Left lobe of liver (tissue), 2 donors: ENCODE data around the gene DSCAM. TPM values are rescaled to one million over a fixed set of nuclear protein-coding genes. Genes with fewer than 3 reads are reported as not detected.
A peak's percentile ranks its signal among the peaks of the same experiment; 100 is the strongest.
"Not testable (repeated sequence)": the region's sequence is repeated elsewhere in the genome, so short reads cannot be mapped to it uniquely, and the experiment has no call there.

ENCODE experiments used
- ATAC-seq: fragments of 200-7000 bp; cut with Tn5 transposase; one replicate; pipeline ENCODE4 v1.9.1; 2020; ENCODE audit warnings: mild to moderate bottlenecking, moderate library complexity
- DNase-seq: peaks from one replicate; pipeline ENCODE4 v3.0.0-alpha.2; 2020; ENCODE audit warnings: low spot score
- total RNA-seq: library from RNA; stranded (reverse); gene quantifications from one replicate; pipeline ENCODE4 v1.2.1, GENCODE V29; 2021
- donor health status: DM: no; HTN: no; CAD: no; lungs with moderate emphysema.
- donor health status: DM: no; HTN: yes; CAD: no.

DSCAM gene
- total RNA-seq, 1 donor from 2014 or later = 0.10 TPM

- ATAC-seq = no peak
- no peak for DNase-seq
Measured at GRCh38 chr21:40074710-40075109, 772.2 kb downstream of the DSCAM start.

DNA sequence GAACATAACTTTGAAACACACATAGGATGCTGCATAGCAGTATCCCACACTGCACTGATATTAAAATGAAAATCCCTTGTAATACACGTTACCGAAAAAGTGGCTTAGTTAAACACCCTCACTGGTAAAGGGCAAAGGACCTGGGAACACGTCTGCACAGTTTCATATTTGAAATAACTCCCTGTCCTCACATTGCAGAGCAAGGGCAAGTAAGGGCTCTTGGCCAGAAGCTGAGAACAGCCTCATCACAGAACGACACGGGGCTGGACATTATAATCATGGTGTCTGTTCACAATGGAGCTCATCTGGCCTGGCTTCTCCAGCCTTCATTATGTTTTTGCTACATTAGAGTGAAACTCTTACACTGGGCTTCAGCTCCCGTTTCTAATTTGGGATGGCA lies 772.8 kb downstream of the DSCAM start:
- ATAC-seq (no peak), DNase-seq (no peak)

GRCh38 chr21:40073642-40074041 lies 773.3 kb downstream of the DSCAM start:
- ATAC-seq = no peak
- no peak for DNase-seq

DNA sequence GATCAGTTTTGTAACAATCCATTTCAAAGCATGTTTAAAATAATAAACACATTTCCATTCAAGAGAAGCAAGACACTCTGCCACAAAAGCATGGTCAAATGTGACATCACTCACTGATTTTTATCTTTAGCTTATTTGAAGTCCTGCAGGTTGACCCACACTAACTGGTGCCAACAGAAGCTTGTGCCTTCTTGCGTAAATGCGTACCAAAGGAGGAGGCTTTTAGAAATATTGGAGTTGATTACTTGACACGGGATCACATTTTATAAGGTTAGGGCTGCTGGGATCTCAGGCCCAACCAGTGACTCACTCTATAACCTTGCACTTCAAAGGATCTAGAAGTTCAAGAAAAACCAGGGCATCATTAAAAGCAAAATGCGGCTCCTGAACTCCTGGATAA lies 776.1 kb downstream of the DSCAM start:
- no peak for DNase-seq
- no peak for ATAC-seq

GRCh38 chr21:40067751-40068150 lies 779.2 kb downstream of the DSCAM start:
- DNase-seq (no peak), ATAC-seq (no peak)

DNA sequence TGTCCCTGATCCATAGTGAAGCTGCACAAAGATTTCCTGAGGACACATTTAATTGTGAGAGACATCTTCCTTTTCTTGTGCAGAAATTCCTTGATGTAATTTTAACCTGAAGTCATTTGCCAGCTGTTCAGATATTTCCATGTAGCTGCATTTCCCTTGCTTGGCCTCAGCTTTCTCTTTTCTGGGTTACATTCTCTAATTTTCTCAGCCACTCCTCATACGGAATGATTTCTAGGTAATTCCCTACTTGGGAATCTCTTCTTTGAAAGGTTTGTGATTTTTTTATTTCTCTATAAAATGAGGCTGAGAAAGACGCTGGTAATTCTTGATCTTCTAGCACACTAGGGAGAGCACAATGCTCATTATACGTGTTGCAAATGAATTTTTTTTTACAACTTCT lies 780.7 kb downstream of the DSCAM start:
- ATAC-seq (no peak), DNase-seq (no peak)

DNA sequence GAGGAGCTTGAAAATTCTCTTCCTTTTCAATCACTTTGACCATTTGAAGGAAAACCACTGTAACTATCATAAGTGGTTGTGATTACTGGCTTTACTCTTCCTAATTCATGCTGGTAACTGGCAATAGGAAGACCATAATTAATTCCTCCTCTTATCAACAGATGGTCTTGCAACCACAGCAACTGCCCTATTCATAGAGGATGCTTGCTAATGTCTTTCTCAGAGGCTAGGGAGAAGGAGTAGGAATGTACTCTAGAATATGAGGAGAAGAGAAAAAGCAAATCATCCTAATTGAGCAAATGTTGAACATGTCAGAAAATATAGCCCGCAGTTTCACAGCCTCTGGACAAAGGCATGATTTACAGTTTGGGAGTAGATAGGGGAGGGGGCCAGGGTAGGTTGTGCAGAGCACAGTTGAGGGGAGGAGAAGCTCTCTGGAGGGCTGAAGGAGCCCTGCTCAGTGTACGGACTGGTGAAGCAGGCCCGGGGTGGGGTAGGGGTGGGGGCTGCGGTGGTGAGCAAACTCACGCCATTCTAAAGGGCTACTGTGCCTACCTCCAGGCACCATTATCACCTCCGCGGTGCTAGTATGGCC lies 786.8 kb downstream of the DSCAM start:
- DNase-seq = no peak
- no peak for ATAC-seq

GRCh38 chr21:40057331-40057730 lies 789.6 kb downstream of the DSCAM start:
- no peak for DNase-seq
- ATAC-seq = no peak

- no peak for ATAC-seq
Measured at GRCh38 chr21:40056031-40056430, 790.9 kb downstream of the DSCAM start.

DNA sequence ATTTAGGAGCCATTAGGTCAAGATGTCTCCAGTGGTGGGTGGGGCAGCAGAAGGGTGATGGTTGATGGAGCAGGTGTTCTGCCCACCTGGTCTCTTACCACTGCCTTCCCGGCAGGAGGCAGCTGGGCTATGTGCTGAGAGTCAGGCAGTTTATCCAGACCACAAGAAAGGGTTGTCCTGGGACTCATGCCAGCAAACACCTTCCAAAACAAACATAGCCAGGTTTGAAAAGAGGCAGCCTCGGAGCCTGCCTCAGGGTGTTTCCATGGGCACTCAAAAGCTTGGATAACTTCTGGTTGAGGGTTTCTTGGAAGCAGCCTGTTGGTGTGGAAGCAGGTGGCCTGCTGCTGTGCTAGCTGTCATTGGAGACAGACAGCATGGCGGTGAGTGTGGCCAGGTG lies 792.6 kb downstream of the DSCAM start:
- DNase-seq (no peak), ATAC-seq (peak; percentile 65)

More at GRCh38 chr21:40056031-40056430, 790.9 kb downstream of the DSCAM start:
- no peak for DNase-seq

DNA sequence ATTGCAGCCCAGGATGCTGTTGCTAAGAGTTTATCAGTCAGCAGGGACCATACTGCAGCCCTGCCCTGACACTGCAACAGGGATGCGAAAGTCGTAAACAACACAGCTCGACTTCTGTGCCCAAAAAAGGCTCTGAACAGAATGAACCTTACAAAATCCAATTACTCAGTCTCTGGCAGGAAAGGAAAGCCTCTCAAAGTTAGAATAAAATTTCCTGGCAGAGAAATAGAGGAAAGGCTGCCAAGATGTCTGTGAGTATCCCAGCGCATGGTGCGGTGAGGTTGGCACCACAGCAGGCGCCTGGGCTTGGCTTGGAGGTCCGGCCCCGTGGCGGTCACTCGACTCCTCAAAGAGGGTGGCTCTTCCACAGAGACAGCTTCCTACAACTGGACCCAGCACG lies 794.0 kb downstream of the DSCAM start:
- DNase-seq (no peak), ATAC-seq (no peak)

- DNase-seq (no peak), ATAC-seq (no peak)
Measured at GRCh38 chr21:40052276-40052675, 794.7 kb downstream of the DSCAM start.

GRCh38 chr21:40051801-40052200 lies 795.2 kb downstream of the DSCAM start:
- DNase-seq (no peak), ATAC-seq (no peak)

DNA sequence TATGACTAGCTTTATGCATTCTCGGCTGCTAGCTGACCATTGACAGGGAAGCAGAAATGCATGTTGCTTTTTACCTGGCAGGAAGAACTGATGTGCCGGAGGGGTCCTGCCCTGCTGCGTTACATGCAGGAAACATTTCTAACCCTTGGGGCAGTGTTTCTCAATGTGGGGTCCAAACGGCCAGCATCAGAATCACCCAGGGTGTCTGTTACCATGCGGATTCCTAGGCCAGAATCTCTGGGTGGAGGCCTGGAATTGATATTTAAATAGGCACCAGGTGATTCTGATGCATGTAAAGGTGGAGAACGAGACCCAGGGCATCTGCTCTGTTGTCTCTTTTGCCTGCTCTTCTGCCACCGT lies 797.0 kb downstream of the DSCAM start:
- ATAC-seq (no peak), DNase-seq (no peak)

DNA sequence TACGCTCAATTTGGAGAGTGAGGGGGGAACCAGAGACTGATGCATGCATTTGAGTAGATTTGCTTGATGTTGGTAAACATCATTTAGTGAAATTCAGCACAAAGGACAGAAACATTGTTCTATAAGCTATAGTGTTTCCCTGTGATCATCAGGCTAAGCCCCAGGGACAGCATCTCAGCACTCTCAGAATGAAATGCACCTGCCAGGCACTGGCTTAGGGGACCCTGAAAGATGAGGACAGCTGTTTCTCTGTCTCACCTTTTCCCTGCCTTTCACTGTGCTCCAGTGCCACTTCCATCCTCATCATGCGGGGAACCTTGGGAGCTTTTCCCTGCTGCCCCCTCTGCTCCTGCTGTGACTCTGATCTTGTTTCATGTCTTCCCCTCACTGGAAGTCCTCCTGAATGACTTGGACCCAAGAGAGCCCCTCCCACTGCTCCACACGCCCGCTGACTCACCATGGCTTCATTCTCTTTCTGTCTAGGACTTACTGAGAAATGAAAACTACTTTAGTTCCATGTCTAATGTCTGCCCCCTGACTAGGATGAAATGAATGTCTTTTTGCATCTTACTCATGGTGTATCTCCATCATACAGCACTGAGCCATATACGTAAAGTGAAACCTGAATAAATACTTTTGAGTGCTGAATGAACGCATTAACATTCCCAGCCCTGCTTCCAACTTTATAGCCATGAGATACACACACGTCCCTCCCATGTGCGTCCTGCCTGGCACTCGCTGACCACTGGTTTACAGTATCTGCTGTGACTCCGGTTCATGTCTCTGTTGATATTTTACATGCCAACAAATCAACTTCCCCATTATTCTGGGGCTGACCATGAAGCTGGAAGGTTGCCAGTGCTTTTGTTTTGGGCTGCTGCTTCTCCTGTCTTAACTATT lies 797.7 kb downstream of the DSCAM start:
- no peak for ATAC-seq
- DNase-seq = no peak

DNA sequence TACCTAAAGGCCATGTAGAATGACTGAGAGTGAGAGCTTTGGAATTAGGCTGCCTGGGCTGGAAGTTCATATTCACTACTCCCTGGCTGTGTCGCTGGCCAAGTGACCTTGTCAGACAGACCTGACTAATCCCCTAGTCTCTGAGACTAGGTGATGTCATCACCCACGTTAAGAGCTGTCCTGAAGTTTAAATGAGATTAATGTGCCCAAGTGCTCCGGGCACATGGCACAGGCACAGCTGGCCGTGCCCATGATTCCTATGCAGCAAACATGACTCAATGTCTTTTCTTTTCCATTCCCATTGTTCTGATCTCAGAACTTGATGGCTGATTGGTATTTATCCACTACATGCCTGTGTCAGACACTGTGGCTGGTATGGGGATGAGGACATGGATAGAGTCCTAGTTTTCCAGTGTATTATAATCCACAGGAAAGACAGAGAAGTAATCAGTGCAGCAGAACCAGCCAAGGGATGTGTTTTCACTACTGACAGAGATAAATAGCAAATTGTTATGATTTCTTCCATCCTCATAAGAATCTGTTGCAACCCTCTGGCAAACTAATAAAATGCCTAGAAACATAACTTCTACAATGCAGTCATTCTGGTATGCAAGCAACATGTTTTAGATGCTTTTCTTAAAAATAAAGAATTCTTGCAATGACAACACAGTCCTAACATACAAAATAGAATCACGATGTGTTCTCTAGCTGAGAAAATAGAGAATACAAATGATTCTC lies 798.8 kb downstream of the DSCAM start:
- DNase-seq = no peak
- ATAC-seq = no peak

DNA sequence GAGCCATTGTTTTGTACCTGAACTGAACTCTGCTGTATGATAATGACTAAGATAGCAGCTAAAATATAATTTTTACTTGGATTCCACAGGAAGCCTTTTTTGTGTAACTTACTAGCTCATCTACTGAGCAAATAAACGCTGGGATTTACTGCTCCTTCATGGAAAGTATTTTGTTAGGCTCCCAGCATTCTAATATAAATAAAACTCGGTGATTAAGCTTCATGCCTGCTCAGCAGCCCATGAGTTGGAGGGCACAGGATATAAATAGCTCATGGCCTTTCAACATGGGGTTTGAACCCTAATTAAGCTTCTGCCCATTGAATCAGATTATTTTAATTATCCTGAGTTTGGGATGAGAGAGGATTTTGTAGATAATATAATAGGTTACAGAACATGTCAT lies 799.7 kb downstream of the DSCAM start:
- no peak for ATAC-seq
- no peak for DNase-seq

GRCh38 chr21:40043866-40044265 lies 803.1 kb downstream of the DSCAM start:
- DNase-seq (no peak), ATAC-seq (no peak)

DNA sequence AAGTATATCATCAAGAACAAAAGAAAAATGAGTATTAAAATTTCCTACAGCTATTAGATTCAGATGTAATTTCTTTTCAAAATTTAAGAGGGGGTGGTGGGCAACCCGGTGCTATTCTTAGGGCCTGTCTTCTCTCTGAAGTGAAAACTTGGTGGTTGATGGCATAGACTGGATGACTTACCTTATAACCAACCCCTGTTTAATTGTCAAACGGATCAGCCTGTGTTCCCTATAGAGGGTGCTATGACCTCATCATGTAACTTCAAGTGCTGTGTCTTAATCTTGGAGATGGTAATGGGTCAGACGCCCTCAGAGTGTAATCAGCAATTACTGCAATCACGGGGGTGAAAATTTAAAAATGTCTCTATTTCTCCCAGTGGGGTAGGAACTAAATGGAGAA lies 803.5 kb downstream of the DSCAM start:
- DNase-seq (no peak), ATAC-seq (no peak)

DNA sequence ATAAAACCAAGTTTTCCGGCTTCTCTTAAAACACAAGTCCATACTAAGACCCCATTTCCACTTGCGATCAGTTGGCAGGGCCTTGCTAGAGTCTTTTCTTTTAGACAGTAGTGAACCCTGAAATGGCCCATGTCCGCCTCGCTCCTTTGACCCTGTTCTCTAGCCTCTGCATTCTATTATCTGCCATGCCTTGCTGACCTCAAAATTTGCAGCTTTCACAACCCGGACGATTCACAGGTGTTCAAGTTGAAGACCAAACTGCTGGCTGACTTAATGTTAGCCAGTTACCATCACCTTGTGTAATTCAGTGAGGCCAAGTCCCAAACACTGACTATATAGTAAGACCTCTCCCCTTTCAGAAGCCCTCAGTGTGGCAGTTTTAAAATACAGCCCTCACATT lies 805.5 kb downstream of the DSCAM start:
- ATAC-seq = no peak
- DNase-seq = no peak

- ATAC-seq, DNase-seq: not testable (repeated sequence)
Measured at GRCh38 chr21:40033156-40033782, 813.7 kb downstream of the DSCAM start.
